ENCODE results near the gene CKB.
A peak's percentile ranks its signal among the peaks of the same experiment; 100 is the strongest.

CKB gene

GRCh38 chr14:103544388-103545218, 22.0 kb upstream of the CKB start:
- peak overlapping the region; percentile 87 for H3K27ac ChIP-seq

DNA sequence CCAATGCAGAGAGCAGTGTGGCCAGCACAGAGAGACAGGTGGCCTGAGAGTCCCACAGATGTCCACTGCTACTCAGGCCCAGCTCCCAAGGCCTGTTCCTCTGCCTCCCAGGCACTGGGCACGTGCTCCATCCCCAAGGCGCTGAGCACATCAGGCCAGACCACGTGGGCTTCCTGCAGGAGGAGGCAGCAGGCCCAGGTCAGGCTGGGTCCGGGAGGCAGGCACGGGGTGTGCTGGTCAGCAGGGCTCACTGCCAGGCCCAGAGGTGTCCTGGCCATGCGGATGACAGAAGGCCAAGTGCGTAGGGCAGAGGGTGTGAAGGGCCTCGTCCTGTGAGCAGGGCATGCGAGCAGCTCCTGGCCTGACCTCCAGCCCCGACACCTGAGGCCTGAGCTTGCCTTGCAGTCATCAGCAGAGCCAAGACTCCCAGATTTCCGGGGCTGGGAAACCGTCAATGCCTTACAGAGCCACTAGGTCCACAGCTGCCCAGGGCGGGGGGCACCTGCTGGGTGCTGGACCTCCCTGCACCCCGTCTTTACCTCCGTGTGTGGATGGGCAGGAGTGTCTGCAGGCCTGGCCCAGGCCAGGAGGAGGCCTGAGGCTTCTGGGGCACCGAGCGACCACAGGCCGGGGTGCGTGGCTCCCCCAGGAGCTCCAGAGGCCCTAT, 21.2 kb upstream of the CKB start:
- peaks cover 8% of the 10 kb centered on the region; the same call in 1 of the 2 replicates for H4K20me1 ChIP-seq
- peak overlapping the region; percentile 72 for H3K9ac ChIP-seq
- no peaks in the 10 kb centered on the region for H3K27me3 ChIP-seq
- H3K4me2 ChIP-seq = peak overlapping the region; percentile 91
- TF ChIP-seq Cebpa-rat (IDR thresholded peaks at IDR 0.05) = no peak
- no peaks in the 10 kb centered on the region for H3K36me3 ChIP-seq
- peaks cover 100% of the 10 kb centered on the region for H3K4me1 ChIP-seq
- H3K9me3 ChIP-seq = no peaks in the 10 kb centered on the region
- H3K4me3 ChIP-seq = no peak overlapping the region
- H3K27ac ChIP-seq = peak overlapping the region; percentile 87

More at GRCh38 chr14:103544388-103545218, 22.0 kb upstream of the CKB start:
- Histone ChIP-seq H3K4me1 (peaks cover 100% of the 10 kb centered on the region), H3K27me3 (no peaks in the 10 kb centered on the region), H3K9me3 (no peaks in the 10 kb centered on the region), H3K36me3 (no peaks in the 10 kb centered on the region), H4K20me1 (peaks cover 8% of the 10 kb centered on the region; the same call in 1 of the 2 replicates), H3K9ac (peak overlapping the region; percentile 72), H3K4me3 (no peak overlapping the region), H3K4me2 (peak overlapping the region; percentile 91)
- no peak for TF ChIP-seq Cebpa-rat (IDR thresholded peaks at IDR 0.05)

DNA sequence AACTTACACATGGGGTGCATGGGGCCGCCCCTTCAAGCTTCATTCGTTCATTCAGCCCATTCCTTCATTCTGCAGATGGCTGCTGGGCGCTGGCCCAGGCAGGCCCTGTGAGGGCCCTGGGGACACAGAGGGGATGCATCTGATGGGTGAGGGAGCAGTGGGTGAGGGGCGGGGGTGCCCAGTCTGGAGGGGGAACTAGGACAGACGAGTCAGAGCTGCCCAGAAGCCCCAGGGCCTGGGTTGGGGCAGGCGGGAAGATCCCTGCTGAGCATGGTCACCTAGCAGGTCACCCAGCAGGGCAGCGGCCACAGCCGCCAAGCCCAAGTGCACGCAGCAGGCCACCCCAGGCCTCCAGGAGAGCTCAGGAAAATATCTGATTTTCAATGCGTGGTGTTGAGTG, 20.5 kb upstream of the CKB start:
- Histone ChIP-seq H4K20me1 (peaks cover 8% of the 10 kb centered on the region; the same call in 1 of the 2 replicates), H3K4me3 (peak overlapping the region; percentile 48; the same call in 1 of the 2 replicates), H3K9ac (peak overlapping the region; percentile 72), H3K9me3 (no peaks in the 10 kb centered on the region), H3K36me3 (no peaks in the 10 kb centered on the region), H3K27me3 (no peaks in the 10 kb centered on the region), H3K4me2 (peak overlapping the region; percentile 91), H3K27ac (peak overlapping the region; percentile 87), H3K4me1 (peaks cover 100% of the 10 kb centered on the region)
- TF ChIP-seq Cebpa-rat (IDR thresholded peaks at IDR 0.05) = no peak

- Histone ChIP-seq H3K36me3 (no peaks in the 10 kb centered on the region), H3K27me3 (no peaks in the 10 kb centered on the region), H3K27ac (peak overlapping the region; percentile 87), H3K9me3 (no peaks in the 10 kb centered on the region), H3K9ac (peak overlapping the region; percentile 72), H4K20me1 (peaks cover 12% of the 10 kb centered on the region; the same call in 1 of the 2 replicates), H3K4me1 (peaks cover 98% of the 10 kb centered on the region), H3K4me3 (peak overlapping the region; percentile 48; the same call in 1 of the 2 replicates), H3K4me2 (peak overlapping the region; percentile 91)
- TF ChIP-seq Cebpa-rat (IDR thresholded peaks at IDR 0.05) = no peak
Observed at GRCh38 chr14:103542605-103543088, 20.0 kb upstream of the CKB start.

- Histone ChIP-seq H3K27ac (peak overlapping the region; percentile 87), H3K4me2 (peak overlapping the region; percentile 91), H3K9ac (peak overlapping the region; percentile 72), H3K36me3 (peaks cover 3% of the 10 kb centered on the region; the same call in 1 of the 2 replicates), H3K27me3 (no peaks in the 10 kb centered on the region), H3K4me3 (peak overlapping the region; percentile 48; the same call in 1 of the 2 replicates), H3K4me1 (peaks cover 91% of the 10 kb centered on the region), H4K20me1 (peaks cover 12% of the 10 kb centered on the region; the same call in 1 of the 2 replicates), H3K9me3 (no peaks in the 10 kb centered on the region)
- no peak for TF ChIP-seq Cebpa-rat (IDR thresholded peaks at IDR 0.05)
Observed at GRCh38 chr14:103541709-103542604, 19.3 kb upstream of the CKB start.

- Histone ChIP-seq H3K9ac (peak overlapping the region; percentile 72; the same call in 1 of the 2 replicates), H3K4me3 (no peak overlapping the region), H3K4me1 (peaks cover 82% of the 10 kb centered on the region), H3K4me2 (peak overlapping the region; percentile 91), H3K36me3 (peaks cover 11% of the 10 kb centered on the region), H3K9me3 (no peaks in the 10 kb centered on the region), H3K27ac (peak overlapping the region; percentile 87), H4K20me1 (peaks cover 19% of the 10 kb centered on the region), H3K27me3 (no peaks in the 10 kb centered on the region)
- TF ChIP-seq Cebpa-rat (IDR thresholded peaks at IDR 0.05) = no peak
Observed at GRCh38 chr14:103540821-103541708, 18.4 kb upstream of the CKB start.

DNA sequence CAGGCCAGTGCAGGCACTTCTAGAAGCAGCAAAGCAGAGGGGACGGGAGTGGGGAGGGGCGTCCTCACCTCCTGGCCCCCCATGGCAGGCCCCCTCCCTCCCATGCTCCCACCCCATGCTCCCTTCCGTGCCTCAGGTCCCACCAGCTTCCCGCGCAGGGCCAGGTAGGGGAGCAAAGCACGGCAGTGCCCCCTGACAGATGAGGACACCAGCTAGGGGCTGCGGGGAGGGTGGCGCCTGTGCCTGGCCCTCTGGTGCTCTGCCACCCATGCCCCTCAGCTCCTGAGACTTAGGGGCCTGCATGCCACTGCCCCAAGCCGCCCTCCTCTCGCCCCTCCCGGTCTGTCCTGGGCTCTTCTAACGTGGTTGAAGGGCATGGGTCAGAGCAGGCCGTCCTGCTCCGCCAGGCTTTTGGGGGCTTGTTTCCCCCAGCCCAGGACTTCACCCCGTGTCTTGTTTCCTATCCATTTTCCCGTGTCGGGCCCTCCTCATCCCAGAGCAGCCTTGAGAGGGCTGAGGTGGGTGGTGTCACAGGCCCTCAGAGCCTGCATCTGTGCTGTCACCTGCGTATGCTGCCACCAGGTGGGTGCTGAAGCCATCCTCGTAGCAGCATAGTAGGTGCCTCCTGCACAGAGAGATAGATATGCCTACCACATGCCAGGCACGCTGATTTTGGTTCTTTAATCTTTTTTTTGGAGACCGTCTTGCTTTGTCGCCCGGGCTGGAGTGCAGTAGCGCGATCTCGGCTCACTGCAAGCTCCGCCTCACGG, 16.6 kb upstream of the CKB start:
- H3K9me3 ChIP-seq = no peaks in the 10 kb centered on the region
- H3K27me3 ChIP-seq = no peaks in the 10 kb centered on the region
- H3K36me3 ChIP-seq = peaks cover 30% of the 10 kb centered on the region
- peaks cover 37% of the 10 kb centered on the region for H4K20me1 ChIP-seq
- no peak overlapping the region for H3K4me3 ChIP-seq
- TF ChIP-seq Cebpa-rat (IDR thresholded peaks at IDR 0.05) = no peak
- peaks cover 64% of the 10 kb centered on the region for H3K4me1 ChIP-seq
- H3K27ac ChIP-seq = 0 out of 2 replicates have a peak overlapping the region, but pooled peaks have one; percentile 35
- H3K9ac ChIP-seq = 0 out of 2 replicates have a peak overlapping the region, but pooled peaks have one; percentile 24
- H3K4me2 ChIP-seq = peak overlapping the region; percentile 91

Measured in BLaER1 (cell line).